A172 (cell line): ENCODE results near the gene ATL3. TPM values are rescaled to one million over a fixed set of nuclear protein-coding genes. Genes with fewer than 3 reads are reported as not detected.
"Not testable (repeated sequence)": the region's sequence is repeated elsewhere in the genome, so short reads cannot be mapped to it uniquely, and the experiment has no call there.

Experiments used
- DNase-seq: peaks from one replicate; pipeline ENCODE4 v3.0.0-alpha.2; 2015; ENCODE audit warnings: low spot score
- total RNA-seq: library from RNA; depleted of rRNA; stranded (reverse); fragments of >200 nt; shearing (Covaris generic); gene quantifications from 2 replicates; pipeline ENCODE4 v1.2.3, GENCODE V29; 2014; rRNA removed

The ATL3 gene
- total RNA-seq, 1 experiment from 2014 or later: 121 TPM

DNA sequence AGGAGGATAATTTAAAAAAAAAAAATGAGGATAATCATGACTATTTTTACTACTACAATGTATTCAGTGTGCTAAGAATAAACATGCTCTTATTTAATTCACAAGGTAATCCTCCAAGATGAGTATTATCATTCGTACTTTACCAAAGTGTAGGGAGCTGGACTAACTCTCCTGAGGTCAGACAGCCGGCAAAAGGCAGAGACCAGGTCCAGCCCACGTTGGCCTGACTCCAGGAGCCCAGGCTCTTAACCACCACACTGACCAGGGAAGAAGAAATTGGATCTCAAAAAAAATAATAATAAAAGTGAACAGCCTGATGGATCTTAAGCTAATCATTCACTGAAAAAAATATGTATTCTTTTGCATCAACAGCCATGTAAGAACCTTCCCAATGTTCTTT, 82.2 kb downstream of the ATL3 start:
- DNase-seq: no peak

DNA sequence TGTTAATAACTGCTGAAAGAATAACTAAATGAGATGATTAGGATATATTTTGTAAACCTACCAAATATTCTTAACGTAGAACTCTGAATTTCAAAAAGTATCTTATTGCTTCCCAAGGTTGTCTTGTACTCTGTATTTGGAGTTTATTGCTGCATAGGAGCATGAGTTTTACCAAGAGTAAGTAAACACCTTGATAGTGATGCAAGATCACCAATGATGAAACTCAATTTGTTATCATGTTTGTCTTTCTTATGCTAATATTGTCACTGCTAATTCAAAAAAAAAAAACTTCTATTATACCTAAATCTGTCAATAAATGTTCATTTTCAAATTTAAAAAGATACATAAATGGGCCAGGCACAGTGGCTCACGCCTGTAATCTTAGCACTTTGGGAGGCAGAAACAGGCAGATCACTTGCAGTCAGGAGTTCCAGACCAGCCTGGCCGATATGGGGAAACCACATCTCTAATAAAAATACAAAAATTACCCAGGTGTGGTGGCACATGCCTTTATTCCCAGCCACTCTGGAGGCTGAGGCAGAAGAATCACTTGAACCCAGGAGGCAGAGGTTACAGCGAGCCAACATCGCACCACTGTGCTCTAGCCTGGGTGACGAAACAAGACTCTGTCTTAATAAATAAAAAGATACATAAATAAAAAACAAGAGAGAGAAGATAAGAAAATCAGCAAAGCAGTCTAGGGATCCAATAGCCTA, 84.6 kb downstream of the ATL3 start:
- DNase-seq: no peak

DNA sequence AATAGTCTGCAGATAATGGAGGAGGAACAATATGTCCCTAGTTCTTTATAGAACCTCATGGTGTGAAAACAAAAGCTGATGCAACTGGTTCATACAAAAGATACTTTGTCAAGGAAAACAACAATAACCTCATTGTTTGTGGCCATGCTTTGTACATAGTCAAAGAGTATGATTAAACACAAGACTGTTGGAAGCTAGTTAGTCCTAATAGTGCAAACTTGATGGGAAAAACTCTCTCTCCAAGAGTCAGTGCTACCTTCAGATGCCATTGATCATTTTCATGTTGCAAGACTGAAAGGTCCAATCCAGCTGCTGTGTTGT, 87.9 kb downstream of the ATL3 start:
- no peak for DNase-seq

DNA sequence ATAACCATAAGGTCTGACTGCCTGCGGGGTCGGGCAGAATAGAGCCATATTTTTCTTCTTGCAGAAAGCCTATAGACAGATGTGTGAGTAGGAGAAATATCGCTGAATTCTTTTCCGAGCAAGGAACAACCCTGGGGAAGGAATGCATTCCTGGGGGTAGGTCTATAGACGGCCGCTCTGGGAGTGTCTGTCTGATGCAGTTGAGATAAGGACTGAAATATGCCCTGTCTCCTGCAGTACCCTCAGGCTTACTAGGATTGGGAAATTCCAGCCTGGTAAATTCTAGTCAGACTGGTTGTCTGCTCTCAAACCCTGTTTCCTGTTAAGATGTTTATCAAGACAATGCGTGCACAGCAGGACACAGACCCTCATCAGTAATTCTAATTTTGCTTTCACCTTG, 90.0 kb downstream of the ATL3 start:
- peak; percentile 73 for DNase-seq

DNA sequence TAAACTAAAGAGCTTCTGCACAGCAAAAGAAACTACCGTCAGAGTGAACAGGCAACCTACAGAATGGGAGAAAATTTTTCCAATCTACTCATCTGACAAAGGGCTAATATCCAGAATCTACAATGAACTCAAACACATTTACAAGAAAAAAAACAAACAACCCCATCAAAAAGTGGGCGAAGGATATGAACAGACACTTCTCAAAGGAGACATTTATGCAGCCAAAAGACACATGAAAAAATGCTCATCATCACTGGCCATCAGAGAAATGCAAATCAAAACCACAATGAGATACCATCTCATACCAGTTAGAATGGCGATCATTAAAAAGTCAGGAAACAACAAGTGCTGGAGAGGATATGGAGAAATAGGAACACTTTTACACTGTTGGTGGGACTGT, 92.3 kb downstream of the ATL3 start:
- not testable (repeated sequence) for DNase-seq

DNA sequence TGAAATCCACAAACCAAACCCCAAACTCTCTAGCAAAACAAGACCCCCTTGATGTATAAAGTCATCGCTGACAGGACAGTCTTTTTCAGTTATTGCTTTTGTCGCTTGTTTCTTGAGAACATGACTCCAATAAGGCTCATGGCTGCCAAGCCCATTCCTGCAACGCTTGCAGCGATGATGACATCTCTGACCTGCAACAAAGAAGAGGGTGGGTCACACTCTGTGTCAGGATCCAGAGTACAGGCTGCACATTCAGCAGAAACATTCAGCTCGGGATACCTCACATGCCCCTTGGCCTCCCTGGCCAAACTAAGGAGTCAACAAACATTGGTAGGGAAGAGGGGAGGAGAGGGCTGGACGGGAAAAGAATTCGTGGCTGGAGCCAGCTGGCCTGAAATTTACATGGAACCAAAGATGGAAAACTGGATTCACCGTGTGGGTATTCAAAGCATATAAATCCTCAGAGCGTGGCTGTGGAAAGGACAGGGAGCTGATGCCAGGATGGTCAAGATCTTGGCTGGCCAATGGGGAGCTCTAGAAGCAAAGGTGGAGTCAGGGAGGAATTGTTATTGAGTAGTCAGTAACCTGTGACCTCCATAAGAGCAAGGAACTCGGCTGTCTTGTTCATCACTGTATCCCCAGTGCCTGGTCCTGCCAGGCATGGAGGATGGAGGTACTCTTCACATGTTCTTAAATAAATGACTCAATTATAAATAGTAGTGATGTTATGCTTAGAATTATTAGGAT, 96.1 kb downstream of the ATL3 start:
- DNase-seq: no peak

Other genes starting within 250 kb of the ATL3 start
- not detected in 2 replicates for gene PLAAT5, start 180.2 kb downstream of the ATL3 start, total RNA-seq
- gene LGALS12, start 165.3 kb downstream of the ATL3 start, total RNA-seq: not detected in 2 replicates
- 11.9 and 22.4 TPM in 2 replicates for gene PLAAT4, start 134.6 kb downstream of the ATL3 start, total RNA-seq
- gene PLAAT2, start 108.0 kb downstream of the ATL3 start, total RNA-seq: 0.28 TPM in 1 of 2 replicates, not detected in the other
- gene PLAAT3, start 56.9 kb downstream of the ATL3 start, total RNA-seq: 45.4 and 60.1 TPM in 2 replicates
- gene RTN3, start 10.1 kb upstream of the ATL3 start, total RNA-seq: 79.0 and 79.3 TPM in 2 replicates
- gene ZFTA, start 97.4 kb upstream of the ATL3 start, total RNA-seq: 6.2 and 8.5 TPM in 2 replicates
- gene SPINDOC, start 142.1 kb upstream of the ATL3 start, total RNA-seq: 23.0 and 40.1 TPM in 2 replicates
- gene MARK2, start 167.7 kb upstream of the ATL3 start, total RNA-seq: 14.8 TPM in 2 replicates
- 0.05 and 0.14 TPM in 2 replicates for gene RCOR2, start 245.8 kb upstream of the ATL3 start, total RNA-seq